Hepatocyte (in vitro differentiated cells): ENCODE data around the gene MCHR2. TPM values are rescaled to one million over a fixed set of nuclear protein-coding genes. Genes with fewer than 3 reads are reported as not detected.

ENCODE experiments used
- DNase-seq: peaks from one replicate; pipeline ENCODE4 v3.0.0-alpha.2; 2016; ENCODE audit warnings: low spot score
- H2AFZ ChIP-seq: fragments of 200-600 bp; sonication (generic); 2 replicates; pipeline ENCODE4 v1.6.0; 2016; ENCODE audit warnings: antibody characterized with exemption, mild to moderate bottlenecking
- H3K27ac ChIP-seq: fragments of 200-600 bp; sonication (generic); 2 replicates; pipeline ENCODE4 v1.5.1; 2016; ENCODE audit warnings: mild to moderate bottlenecking
- H3K27me3 ChIP-seq: fragments of 200-600 bp; sonication (generic); 2 replicates; pipeline ENCODE4 v1.6.1; 2016
- H3K36me3 ChIP-seq: fragments of 200-600 bp; sonication (generic); replicated peaks from 2 replicates; pipeline ENCODE4 v1.5.1; 2016; ENCODE audit warnings: low read depth; ENCODE audit not compliant: insufficient read depth
- H3K4me1 ChIP-seq: fragments of 200-600 bp; sonication (generic); 2 replicates; pipeline ENCODE4 v1.5.1; 2016; ENCODE audit warnings: mild to moderate bottlenecking, moderate library complexity; ENCODE audit not compliant: insufficient read depth
- H3K4me2 ChIP-seq: fragments of 200-600 bp; sonication (generic); 2 replicates; pipeline ENCODE4 v1.6.0; 2016
- H3K4me3 ChIP-seq: fragments of 200-600 bp; sonication (generic); 2 replicates; pipeline ENCODE4 v1.5.1; 2016; ENCODE audit warnings: mild to moderate bottlenecking
- H3K79me2 ChIP-seq: fragments of 200-600 bp; sonication (generic); 2 replicates; pipeline ENCODE4 v1.6.0; 2017; ENCODE audit warnings: mild to moderate bottlenecking
- H3K9me2 ChIP-seq: fragments of 200-600 bp; sonication (generic); replicated peaks from 2 replicates; pipeline ENCODE4 v1.6.0; 2017; ENCODE audit warnings: mild to moderate bottlenecking; ENCODE audit not compliant: insufficient read depth
- H3K9me3 ChIP-seq: fragments of 200-600 bp; sonication (generic); 2 replicates; pipeline ENCODE4 v1.5.1; 2016; ENCODE audit warnings: low read depth, mild to moderate bottlenecking
- H4K20me1 ChIP-seq: fragments of 200-600 bp; sonication (generic); 2 replicates; pipeline ENCODE4 v1.6.0; 2016; ENCODE audit warnings: mild to moderate bottlenecking; ENCODE audit not compliant: insufficient read depth, poor library complexity, severe bottlenecking
- EZH2 ChIP-seq: fragments of 200-600 bp; sonication (generic); IDR thresholded peaks from 2 replicates; pipeline ENCODE4 v1.6.1; 2016; ENCODE audit warnings: antibody characterized with exemption, mild to moderate bottlenecking, borderline replicate concordance
- EZH2phosphoT487 ChIP-seq: fragments of 200-600 bp; sonication (generic); IDR thresholded peaks from one replicate; pipeline ENCODE4 v1.6.1; 2018; ENCODE audit warnings: antibody characterized with exemption, mild to moderate bottlenecking, low read depth, moderate library complexity; ENCODE audit not compliant: unreplicated experiment, severe bottlenecking
- WGBS: methylation state at CpG from one replicate; pipeline ENCODE4 v1.1.6; 2016; ENCODE audit warnings: low lambda C conversion rate; ENCODE audit errors: missing lambda C conversion rate; 5-methylcytosine and 5-hydroxymethylcytosine counted together
- polyA plus RNA-seq: library from polyadenylated mRNA; unstranded; fragments of >200 nt; fragmentation: Nextera tagmentation; extraction: Ambion mirVana; gene quantifications from 2 replicates; pipeline ENCODE4 v1.2.1, GENCODE V29; 2016
- total RNA-seq: library from RNA; depleted of rRNA; stranded (reverse); fragments of >200 nt; gene quantifications from 2 replicates; pipeline ENCODE4 v1.2.3, GENCODE V29; 2014
- TF ChIP-seq, protein P1 (sequence below): fragments of 200-600 bp; sonication (generic); IDR thresholded peaks from 2 replicates; pipeline ENCODE4 v1.5.1; 2016; ENCODE audit warnings: antibody characterized with exemption, mild to moderate bottlenecking; ENCODE audit not compliant: poor library complexity

Gene MCHR2
- total and polyA plus RNA-seq, 2 experiments from 2014 or later, result 0.27 TPM; not detected in 1

DNA sequence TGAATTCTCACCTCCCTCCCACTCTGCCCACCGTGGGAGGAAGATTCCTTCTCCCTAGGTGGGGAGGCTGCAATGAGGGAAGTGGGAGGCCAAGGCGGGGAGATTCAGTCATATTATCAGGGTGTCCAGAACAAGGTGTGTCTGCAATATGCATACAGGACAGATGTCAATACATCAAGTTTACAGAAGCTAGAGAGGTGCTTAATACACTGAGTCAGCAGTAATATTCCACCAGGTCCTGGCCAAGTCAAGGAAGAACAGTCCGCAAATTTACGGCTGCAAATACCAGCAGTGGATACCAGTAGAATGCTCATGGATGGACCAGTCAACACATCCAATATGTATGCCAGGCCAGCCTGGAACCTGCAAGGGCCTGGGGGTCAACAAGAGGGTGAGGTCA is 119.0 kb downstream of the MCHR2 start:
- DNase-seq, result no peak
- no peaks in the 10 kb centered on the region for H3K9me3 ChIP-seq
- TF ChIP-seq EZH2 (no peak), EZH2phosphoT487 (no peak)
- TF ChIP-seq, protein P1, sequence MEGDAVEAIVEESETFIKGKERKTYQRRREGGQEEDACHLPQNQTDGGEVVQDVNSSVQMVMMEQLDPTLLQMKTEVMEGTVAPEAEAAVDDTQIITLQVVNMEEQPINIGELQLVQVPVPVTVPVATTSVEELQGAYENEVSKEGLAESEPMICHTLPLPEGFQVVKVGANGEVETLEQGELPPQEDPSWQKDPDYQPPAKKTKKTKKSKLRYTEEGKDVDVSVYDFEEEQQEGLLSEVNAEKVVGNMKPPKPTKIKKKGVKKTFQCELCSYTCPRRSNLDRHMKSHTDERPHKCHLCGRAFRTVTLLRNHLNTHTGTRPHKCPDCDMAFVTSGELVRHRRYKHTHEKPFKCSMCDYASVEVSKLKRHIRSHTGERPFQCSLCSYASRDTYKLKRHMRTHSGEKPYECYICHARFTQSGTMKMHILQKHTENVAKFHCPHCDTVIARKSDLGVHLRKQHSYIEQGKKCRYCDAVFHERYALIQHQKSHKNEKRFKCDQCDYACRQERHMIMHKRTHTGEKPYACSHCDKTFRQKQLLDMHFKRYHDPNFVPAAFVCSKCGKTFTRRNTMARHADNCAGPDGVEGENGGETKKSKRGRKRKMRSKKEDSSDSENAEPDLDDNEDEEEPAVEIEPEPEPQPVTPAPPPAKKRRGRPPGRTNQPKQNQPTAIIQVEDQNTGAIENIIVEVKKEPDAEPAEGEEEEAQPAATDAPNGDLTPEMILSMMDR, result no peak
- no peaks in the 10 kb centered on the region for H3K36me3 ChIP-seq
- H3K4me2 ChIP-seq, result no peak overlapping the region
- no peak overlapping the region for H3K4me3 ChIP-seq
- H3K79me2 ChIP-seq, result no peaks in the 10 kb centered on the region
- no peaks in the 10 kb centered on the region for H3K4me1 ChIP-seq
- no peaks in the 10 kb centered on the region for H3K9me2 ChIP-seq
- peaks cover 16% of the 10 kb centered on the region for H3K27me3 ChIP-seq
- H2AFZ ChIP-seq, result no peak overlapping the region
- H4K20me1 ChIP-seq, result no peaks in the 10 kb centered on the region
- no peak overlapping the region for H3K27ac ChIP-seq
- WGBS, result 93% methylated on average over 4 of the region's 4 CpGs

GRCh38 chr6:99873084-99873483 is 120.9 kb downstream of the MCHR2 start:
- H3K9me3 ChIP-seq, result no peaks in the 10 kb centered on the region
- no peak overlapping the region for H3K4me3 ChIP-seq
- H3K36me3 ChIP-seq, result no peaks in the 10 kb centered on the region
- H3K4me2 ChIP-seq, result no peak overlapping the region
- TF ChIP-seq EZH2phosphoT487, result no peak
- no peak for TF ChIP-seq EZH2
- TF ChIP-seq, protein P1, result no peak
- no peaks in the 10 kb centered on the region for H3K79me2 ChIP-seq
- DNase-seq, result no peak
- no peak overlapping the region for H2AFZ ChIP-seq
- no peaks in the 10 kb centered on the region for H3K4me1 ChIP-seq
- H4K20me1 ChIP-seq, result no peaks in the 10 kb centered on the region
- no peaks in the 10 kb centered on the region for H3K9me2 ChIP-seq
- peaks cover 35% of the 10 kb centered on the region for H3K27me3 ChIP-seq
- 69% methylated on average over 2 of the region's 2 CpGs for WGBS
- no peak overlapping the region for H3K27ac ChIP-seq

- Histone ChIP-seq H3K9me3 (no peaks in the 10 kb centered on the region), H3K36me3 (no peaks in the 10 kb centered on the region), H3K4me2 (no peak overlapping the region), H3K27ac (no peak overlapping the region), H3K4me3 (no peak overlapping the region), H3K9me2 (no peaks in the 10 kb centered on the region), H4K20me1 (no peaks in the 10 kb centered on the region), H2AFZ (no peak overlapping the region), H3K4me1 (no peaks in the 10 kb centered on the region), H3K27me3 (peaks cover 32% of the 10 kb centered on the region), H3K79me2 (no peaks in the 10 kb centered on the region)
- 67% methylated on average over 3 of the region's 3 CpGs for WGBS
- TF ChIP-seq, protein P1, result no peak
- no peak for TF ChIP-seq EZH2phosphoT487
- TF ChIP-seq EZH2, result no peak
- DNase-seq, result no peak
Measured at GRCh38 chr6:99871641-99872040, 122.4 kb downstream of the MCHR2 start.
